Midbrain (tissue), 1 donor: ENCODE data around the gene VEZF1.

Source experiments
- DNase-seq: peaks from one replicate; lab custom pipeline; 2025; lab: John Stamatoyannopoulos, UW

Gene VEZF1, protein sequence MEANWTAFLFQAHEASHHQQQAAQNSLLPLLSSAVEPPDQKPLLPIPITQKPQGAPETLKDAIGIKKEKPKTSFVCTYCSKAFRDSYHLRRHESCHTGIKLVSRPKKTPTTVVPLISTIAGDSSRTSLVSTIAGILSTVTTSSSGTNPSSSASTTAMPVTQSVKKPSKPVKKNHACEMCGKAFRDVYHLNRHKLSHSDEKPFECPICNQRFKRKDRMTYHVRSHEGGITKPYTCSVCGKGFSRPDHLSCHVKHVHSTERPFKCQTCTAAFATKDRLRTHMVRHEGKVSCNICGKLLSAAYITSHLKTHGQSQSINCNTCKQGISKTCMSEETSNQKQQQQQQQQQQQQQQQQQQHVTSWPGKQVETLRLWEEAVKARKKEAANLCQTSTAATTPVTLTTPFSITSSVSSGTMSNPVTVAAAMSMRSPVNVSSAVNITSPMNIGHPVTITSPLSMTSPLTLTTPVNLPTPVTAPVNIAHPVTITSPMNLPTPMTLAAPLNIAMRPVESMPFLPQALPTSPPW

DNA sequence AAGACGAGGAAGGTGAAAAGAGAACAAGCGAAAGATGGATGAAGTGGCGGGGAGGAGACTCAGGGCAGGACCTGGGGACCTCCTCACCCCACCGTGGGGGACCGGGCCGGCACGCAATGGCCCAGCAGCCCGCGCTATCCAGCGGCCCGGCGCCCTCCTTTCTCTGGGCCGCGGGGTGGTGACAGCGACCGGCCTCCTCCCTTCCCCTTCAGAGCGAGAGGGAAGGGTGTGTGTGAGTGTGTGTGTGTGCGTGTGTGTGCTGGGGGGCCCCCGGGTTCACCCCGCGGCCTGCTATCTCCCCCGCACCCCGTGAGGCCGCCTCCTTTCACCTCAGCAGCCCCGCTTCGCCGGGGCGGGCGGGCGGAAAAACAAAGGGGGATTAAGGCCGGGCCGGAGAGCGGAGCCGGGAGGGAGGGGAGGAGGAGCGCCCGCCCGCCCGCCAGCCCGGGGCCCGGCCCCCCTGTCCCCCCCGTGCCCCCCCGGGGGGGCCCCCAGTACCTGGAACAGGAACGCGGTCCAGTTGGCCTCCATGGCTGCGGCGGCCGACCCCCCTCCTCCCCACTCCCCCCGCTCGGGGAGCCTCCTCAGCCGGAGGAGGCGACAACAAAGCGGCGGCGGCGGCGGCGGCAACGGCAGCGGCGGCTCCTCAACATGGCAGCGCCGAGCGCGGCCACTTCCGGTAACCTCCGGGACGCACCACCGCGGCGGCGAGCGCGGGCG lies at the start of gene VEZF1:
Gene VEZF1 (minus strand): TSS at position 674 of the 720 bp plus-strand sequence. CDS start 143 bp downstream, at position 531.
- peak; percentile 81 for DNase-seq

DNA sequence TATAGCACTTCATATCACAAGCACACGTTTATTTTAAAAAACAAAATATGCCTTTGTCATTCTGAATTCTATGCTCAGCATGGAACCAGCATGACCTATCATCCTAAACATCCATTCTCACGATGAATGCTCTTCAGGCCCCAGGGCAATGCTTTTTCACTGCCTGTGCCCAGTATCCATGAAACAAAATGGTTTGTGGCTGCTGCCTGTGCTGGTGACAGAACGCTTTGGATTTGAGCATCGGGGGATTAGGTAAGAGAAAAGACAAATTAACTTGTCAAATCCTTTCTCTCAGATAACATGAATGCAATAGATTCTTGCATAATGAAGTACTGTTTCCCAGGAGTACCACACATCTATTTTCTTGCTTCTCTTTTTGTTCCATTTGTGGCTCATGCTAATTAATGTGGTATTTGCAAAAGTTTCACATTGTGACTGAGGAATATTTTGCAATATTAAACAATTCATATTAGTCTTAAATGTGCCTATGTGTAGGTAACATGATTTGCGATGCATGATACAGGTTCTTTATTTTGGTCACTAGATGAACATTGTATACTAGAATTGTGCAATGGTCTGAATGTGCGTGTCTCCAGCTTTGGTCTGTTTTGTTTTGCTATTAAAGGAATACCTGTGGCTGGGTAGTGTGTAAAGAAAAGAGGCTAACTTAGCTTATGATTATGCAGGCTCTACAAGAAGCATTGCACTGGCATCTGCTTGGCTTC lies 44.8 kb upstream of the VEZF1 start:
- DNase-seq = no peak

DNA sequence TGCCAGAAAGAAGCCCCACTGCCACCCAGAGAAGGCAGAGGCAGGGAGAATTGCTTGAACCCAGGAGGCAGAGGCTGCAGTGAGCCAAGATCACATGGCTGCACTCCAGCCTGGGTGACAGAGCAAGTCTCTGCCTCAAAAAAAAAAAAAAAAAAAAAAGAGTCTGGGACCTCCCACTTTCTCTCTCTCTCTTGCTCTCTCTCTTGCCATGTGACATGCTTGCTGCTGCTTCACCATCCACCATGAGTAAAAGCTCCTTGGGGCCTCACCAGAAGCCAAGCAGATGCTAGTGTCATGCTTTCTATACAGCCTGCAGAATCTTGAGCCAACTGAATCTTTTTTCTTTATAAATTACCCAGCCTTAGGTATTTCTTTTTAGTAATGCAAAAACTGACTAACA lies 40.5 kb upstream of the VEZF1 start:
- DNase-seq = no peak

DNA sequence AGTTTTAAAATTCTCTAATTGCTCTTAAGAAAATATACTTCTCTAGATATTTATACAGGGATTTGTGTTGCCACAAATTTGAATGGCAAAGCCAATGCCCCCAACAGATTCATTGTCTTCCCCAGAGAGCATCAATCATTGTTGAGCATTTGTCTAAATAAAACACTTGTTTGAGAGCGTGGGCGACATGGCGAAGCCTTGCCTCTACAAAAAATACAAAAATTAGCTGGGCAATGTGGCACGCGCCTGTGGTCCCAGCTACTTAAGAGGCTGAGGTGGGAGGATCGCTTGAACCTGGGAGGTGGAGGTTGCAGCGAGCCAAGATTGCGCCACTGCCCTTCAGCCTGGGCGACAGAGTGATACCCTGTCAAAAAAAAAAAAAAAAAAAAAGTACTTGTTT lies 32.3 kb upstream of the VEZF1 start:
- DNase-seq = no peak

DNA sequence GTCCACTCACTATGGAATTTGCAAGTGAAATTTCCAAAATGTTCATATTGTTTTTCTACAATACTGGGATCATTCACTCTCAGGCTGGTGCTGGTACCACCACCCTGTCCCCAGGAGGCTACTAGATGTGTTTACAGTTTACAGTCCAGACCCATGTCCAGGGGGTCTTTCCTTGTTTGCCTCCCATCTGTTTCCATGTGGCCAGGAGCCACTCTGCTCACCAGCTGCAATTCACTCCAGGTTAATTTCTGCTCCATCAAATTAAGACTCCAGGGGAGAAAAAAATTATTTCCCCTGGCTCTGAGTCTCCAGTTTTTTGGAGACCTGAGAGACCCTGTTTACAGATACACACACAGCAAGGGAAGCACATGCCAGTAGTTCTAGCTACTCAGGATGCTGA lies 31.5 kb upstream of the VEZF1 start:
- DNase-seq = no peak

DNA sequence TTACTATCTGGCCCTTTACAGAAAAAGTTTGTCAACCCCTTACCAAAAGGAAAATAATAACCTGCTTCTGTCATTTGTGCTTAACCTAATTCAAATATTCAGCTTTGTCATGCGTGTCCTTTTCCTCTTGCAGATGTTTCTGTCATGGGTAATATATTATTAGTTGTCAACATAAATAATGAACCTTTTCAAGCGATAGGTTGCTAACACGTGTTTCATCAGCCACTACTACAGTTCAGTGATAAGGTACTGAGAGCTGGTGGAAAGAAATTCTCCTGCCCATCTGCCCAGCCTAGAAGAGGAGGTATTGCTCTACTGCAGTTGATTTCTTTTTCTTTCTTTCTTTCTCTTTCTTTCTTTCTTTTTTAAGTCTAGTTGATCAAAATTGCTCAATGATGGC lies 31.0 kb upstream of the VEZF1 start:
- no peak for DNase-seq

DNA sequence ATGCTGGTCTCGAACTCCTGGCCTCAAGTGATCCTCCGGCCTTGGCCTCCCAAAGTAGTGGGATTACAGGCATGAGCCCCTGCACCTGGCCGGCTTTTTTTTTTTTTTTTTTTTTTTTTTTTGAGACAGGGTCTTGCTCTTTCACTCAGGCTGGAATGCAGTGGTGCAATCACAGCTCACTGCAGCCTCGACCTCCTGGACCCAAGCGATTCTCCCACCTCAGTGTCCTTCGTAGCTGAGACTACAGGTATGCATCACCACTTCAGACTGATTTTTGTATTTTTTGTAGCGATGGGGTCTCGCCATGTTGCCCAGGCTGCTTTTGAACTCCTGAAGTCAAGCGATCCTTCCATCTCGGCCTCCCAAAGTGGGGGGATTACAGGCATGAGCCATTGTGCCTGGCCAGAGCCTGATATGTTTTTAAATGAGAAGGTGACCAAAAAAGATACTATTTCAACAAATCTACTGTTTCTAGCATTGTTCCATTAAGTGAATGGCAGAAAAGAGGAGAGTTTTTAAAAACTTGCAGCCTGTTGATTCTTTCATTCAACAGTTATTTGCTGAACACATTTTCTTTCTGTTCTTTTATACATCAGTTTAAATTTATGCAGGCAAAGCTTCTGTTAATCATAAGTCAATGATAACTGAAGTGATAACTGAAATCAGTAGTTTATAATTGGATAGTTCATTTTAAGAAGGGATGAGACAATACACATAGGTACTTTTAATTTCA lies 22.2 kb upstream of the VEZF1 start:
- DNase-seq = no peak

DNA sequence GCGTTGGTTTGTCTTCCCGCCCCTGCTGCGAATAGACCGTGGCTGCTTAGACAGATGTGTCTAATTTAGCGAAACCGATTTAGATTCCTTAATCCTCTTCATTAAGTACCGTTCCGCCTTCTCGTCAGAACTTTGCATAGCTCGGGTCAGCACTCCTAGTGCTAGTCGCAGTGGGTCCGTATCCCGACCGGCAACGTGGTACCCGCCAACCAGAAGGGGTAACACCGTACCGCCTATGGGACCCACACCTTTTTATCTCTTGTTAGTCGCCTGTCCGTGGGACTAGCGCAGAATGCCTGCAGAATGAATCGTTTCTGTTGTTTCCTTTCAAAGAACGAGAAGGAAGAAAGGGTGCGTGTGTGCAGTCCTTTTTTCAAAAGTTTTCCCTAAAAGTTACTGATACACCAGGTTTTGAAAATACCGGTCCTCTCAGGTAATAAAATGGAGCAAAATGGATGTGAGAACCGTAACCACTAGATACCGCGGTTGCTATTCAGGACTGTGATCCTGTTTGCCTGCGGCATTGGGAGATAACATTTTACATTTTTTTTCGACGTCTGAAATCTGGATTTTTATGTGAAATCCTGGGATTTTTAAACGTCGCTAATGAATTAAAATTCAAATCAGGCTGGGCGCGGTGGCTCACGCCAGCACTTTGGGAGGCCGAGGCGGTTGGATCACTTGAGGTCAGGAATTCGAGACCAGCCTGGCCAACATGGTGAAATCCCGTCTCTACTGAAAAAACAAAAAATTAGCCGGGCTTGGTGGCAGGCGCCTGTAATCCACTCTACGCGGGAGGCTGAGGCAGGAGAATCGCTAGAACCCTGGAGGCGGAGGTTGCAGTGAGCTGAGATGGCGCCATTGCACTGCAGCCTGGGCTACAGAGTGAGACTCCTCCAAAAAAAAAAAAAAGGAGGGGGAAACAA lies 20.0 kb upstream of the VEZF1 start:
- no peak for DNase-seq

DNA sequence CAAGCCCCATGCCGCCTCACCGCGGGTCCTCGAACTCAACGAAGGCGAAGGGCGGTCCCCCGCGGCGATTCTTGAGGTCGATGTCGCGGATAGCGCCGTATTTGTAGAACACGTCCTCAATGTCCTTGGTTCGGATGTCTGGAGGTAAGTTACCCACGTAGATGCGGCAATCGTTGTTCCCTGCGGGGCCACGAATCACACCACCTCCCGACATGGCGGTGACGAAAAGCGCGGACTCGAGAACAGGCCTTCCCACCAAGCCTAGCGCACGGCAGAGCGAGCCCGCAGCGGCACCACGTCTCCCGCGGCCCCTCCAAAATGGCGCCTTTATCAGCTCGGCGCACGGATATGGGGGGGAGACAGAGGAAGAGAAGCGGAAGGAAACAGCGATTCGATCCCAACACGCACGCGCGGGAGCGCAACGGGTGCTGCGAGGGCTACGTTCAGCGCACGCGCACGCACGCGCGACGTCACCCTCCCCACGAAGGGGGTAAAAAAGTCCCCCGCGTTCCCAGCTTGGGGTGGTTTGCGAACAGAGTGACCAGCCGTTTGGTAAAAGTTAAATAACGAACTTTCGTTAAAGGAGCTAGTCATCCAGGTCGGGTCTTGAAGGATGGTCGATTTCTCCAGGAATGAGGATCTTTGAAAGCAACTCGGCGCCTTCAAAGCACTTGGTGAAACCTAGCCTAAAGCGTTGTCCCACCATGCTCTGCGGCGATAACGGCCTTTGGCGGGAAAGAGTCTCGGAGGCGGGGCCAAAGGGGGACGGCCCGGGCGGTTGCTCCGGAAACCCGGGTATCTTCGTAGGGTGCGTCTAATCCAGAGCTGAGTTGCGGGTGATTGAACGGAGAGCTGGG lies 19.1 kb upstream of the VEZF1 start, which contains the start of gene SRSF1:
Gene SRSF1 (minus strand): TSS at position 323 of the 857 bp plus-strand sequence. CDS start 109 bp downstream, at position 214.
- peak; percentile 98 for DNase-seq

DNA sequence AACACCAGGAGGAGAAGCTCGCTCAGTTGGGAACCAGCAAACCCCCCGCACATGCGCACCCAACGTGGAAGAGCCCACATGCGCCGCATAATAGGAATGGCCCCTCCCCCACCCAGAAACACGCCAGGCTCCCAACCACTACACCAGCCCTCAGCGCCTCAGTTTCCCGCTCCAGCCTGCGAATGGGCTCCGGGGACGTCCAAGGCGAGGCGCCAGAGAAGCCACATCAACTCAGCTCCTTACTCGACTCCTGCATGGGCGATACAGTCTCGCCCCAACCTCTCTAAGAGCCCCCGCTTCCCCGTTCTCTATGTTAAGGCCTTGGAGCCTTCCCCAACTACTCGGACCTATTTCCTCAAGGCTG lies 18.5 kb upstream of the VEZF1 start:
- peak; percentile 67 for DNase-seq

DNA sequence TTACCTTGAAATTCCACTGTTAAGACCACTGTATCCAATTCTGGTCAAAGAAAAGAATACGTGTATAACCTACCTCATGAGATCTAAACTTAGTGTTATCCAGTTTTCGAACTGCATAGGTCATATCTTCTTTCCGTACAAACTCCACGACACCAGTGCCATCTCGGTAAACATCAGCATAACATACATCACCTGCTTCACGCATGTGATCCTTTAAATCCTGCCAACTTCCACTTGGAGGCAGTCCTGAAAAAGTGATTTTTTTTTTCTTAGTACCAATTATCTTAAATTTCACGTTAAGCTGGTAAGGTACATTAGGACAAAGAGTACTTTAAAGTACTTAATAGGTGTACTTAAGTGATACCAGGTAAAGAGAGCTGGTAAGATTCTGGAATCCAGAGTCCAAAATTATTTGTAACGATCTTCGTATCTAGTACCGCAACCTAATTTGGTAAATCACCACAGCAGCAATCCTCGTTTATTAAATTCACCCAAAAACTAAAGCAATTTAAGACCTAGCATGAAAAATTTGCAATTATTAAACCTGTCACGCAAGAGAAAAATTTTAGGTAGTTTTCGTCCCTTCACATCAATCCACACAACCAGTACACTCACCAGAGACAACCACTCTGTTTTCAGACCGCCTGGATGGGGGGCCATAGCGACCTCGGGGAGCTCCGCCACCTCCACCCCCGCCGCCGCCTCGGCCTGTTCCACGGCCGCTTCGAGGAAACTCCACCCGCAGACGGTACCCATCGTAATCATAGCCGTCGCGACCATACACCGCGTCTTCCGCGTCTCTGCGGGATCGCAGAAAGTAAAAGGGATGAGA lies 17.9 kb upstream of the VEZF1 start:
- no peak for DNase-seq

DNA sequence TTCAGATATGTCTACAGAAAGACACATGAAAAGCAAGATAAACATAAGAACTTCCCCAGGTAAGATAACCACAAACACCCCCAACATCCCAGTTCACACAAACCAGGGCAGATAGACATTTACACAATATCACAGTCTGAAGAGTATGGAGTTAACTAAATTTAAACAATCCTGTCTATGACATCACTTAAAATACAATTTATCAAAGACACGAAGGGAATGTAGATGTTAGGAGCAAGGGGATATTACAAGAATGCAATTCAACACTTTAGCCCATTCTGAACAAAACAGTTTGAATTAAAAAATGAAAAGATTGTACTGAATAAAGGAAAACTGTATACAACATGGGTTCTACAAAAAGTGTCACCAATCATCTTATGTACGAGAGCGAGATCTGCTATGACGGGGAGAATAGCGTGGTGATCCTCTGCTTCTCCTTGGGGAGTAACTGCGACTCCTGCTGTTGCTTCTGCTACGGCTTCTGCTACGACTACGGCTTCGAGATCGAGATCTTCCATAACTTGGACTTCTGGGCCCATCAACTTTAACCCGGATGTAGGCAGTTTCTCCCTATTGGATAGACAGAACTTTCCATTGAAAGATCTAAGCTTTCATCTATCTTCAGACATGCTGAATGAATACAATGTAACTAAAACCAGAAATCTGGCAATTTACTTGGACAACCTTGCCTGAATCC lies 17.1 kb upstream of the VEZF1 start:
- no peak for DNase-seq

DNA sequence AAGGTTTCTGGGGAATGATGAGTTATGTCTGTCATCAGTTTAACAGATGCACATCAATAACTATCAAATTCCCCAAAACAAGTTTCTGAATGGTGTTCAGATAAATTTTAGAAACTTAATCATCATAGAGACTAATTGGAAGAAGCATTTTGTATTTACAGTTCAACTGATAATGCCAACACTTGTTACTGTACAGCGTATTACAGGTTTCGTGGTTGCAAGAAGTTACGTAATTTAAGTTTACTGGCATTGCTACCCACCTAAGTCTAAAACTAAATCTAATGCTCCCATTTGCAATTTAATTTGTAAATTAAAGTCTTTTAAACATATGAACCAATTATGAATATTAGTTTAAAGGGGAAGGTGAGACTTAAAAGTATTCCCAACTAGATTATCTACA lies 16.0 kb upstream of the VEZF1 start:
- no peak for DNase-seq

DNA sequence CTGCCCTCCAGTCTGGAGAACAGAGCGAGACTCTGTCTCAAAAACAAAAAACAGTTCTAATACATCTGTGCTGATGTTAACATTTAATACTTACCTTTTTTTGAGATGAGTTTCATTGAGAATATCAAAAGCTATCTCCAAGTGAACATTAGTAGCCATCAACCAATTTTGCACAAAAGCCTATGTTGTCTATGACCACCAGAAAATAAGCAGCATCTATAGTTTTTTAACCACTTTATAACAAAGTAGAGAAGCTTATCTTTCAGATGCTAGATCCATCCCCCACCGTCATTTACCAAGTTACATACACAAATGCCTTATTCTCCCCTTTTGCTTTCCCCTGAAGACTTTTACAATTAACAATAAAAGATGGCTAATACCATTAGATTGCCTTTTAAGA lies 14.9 kb upstream of the VEZF1 start:
- no peak for DNase-seq

DNA sequence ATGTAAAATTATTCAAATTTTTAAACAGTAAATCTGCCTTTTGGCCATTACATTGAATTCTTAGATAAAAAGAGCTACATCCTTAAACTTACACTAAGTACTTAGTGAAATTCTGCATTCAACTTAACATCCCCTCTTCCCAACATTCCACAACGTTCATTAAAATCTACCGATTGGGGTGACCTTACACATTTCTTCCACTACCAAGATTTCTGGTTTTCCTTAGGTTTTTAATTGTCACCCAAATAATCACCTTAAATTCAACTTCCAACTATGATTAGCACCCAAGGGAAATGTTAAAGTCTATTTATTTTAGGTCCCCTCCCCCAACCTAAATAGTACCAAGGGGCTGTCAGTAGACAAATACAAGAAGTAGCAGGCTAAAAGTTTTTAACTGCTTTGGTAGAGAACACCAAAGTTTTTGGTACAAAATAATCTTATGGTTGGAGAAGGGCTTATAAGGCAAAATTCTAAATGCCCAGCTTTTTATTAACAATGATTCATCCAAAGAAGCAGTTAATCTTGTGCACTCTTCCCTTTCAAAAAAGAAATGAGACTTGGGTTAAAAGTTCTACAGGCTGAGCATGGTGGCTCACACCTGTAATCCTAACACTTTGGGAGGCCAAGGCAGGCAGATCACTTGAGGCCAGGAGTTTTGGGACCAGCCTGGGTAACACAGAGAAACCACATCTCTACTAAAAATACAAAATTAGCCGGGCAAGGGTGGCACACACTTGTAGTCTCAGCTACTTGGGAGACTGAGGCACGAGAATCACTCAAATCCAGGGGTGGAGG lies 14.3 kb upstream of the VEZF1 start:
- no peak for DNase-seq

DNA sequence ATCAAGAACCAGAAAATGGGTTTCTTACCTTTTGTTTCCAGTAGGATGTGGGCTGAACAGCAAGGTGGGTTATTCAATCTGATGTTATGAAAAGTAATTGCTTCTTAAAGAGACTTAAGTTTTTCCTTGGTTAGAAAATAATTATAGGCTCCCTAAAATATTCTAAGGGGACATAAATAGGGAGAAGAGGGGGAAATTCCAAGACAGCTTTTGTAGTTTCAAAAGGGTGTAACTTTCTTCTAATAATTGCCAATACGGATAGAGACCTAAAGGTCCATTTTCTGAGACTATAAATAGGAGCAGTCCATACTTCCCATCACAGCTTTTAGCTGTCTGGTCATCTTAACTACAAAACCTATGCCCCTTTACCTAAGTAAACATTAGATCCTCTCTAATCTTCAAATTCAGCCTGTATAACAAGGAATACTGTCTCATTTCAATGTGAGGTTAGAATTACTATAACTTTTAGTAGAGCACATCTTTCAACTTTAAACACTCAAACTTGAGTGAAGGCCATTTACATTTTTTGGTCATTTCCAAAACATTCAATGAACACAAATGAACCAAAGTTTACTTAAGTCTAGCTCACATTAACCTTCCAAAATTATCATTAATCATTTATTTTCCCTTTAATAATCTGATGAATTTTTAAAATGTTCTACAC lies 13.5 kb upstream of the VEZF1 start:
- no peak for DNase-seq
